Transverse colon (tissue), 4 donors: ENCODE results near the gene GPHA2.

Source experiments
- CTCF ChIP-seq, 5 experiments: fragments of 200-600 bp in 3 of 5; fragments of 450-650 bp in 2 of 5; sonication (generic) in 3 of 5; IDR thresholded peaks; 1 replicate in 2 of 5; 2 replicates in 3 of 5; pipeline ENCODE4 v1.5.1; 2016 to 2017; ENCODE audit warnings: antibody characterized with exemption in 5 of 5, inconsistent platforms in 3 of 5, mild to moderate bottlenecking in 2 of 5, moderate library complexity in 1 of 5
- POLR2A ChIP-seq: fragments of 450-650 bp; IDR thresholded peaks from one replicate; pipeline ENCODE4 v1.6.1; 2016; ENCODE audit warnings: antibody characterized with exemption, mild to moderate bottlenecking, moderate library complexity
- POLR2AphosphoS5 ChIP-seq, 3 donors: sonication (generic); formaldehyde crosslinking; IDR thresholded peaks; one replicate each; pipeline ENCODE4 v1.6.1; 2016; ENCODE audit warnings: antibody characterized with exemption in 3 of 3

GRCh38 chr11:64893194-64894069, 42.3 kb downstream of the GPHA2 start:
- TF ChIP-seq CTCF (IDR thresholded peaks at IDR 0.05) (peak in 3 of 5 experiments; percentile 20 to 82 (median 65)), POLR2A (peak; percentile 99), POLR2AphosphoS5 (IDR thresholded peaks at IDR 0.05) (peak; percentile 90 to 98 (median 98))
